Mammary epithelial cell (primary cell): ENCODE data around the gene SCCPDH.

Source experiments
- CTCF ChIP-seq, 2 donors: IDR thresholded peaks in 1 of 2; conservative IDR thresholded peaks in 1 of 2; 2 replicates each; pipeline ENCODE4 v1.5.1; 2011 to 2012; ENCODE audit warnings: inconsistent platforms in 2 of 2, low read length in 2 of 2, mild to moderate bottlenecking in 2 of 2, control low read depth in 1 of 2, low read depth in 1 of 2; ENCODE audit not compliant: insufficient read depth in 1 of 2; ENCODE audit errors: extremely low read depth in 1 of 2
- EZH2 ChIP-seq: IDR thresholded peaks from 2 replicates; pipeline ENCODE4 v1.6.1; 2012; ENCODE audit warnings: low read length, inconsistent platforms, borderline replicate concordance

GRCh38 chr1:246779561-246780175 lies 55.5 kb downstream of the SCCPDH start:
- TF ChIP-seq CTCF (conservative IDR thresholded peaks at IDR 0.05 in 1 of 2, IDR thresholded peaks at IDR 0.05 in 1 of 2; ENCODE audit: extremely low read depth in 1 of 2, insufficient read depth in 1 of 2, low read depth in 1 of 2, low read length in 2 of 2), result no peak
- TF ChIP-seq EZH2, result no peak
